GM12872 (cell line): Measurements from ENCODE around the gene RXRA.

ENCODE experiments used
- CTCF ChIP-seq: IDR thresholded peaks from 3 replicates; pipeline ENCODE4 v1.5.1; 2011; ENCODE audit warnings: low read depth, mild to moderate bottlenecking, low read length, moderate library complexity; ENCODE audit not compliant: insufficient read depth

RXRA gene

GRCh38 chr9:134403682-134404301 lies 77.5 kb downstream of the RXRA start:
- no peak for TF ChIP-seq CTCF

- TF ChIP-seq CTCF, result no peak
These were observed 78.4 kb downstream of the RXRA start for GRCh38 chr9:134404376-134405358.

- no peak for TF ChIP-seq CTCF
These were observed 79.3 kb downstream of the RXRA start for GRCh38 chr9:134405527-134405926.

- no peak for TF ChIP-seq CTCF
These were observed 80.3 kb downstream of the RXRA start for GRCh38 chr9:134406366-134407120.

GRCh38 chr9:134407121-134407779 lies 81.0 kb downstream of the RXRA start:
- no peak for TF ChIP-seq CTCF

GRCh38 chr9:134408389-134408788 lies 82.1 kb downstream of the RXRA start:
- 0 out of 3 replicates have a peak, but pooled peaks have one; percentile 18 for TF ChIP-seq CTCF
